ENCODE measurements around the gene MAB21L3. TPM values are rescaled to one million over a fixed set of nuclear protein-coding genes. Genes with fewer than 3 reads are reported as not detected.
A peak's percentile ranks its signal among the peaks of the same experiment; 100 is the strongest.

Gene MAB21L3
- total and polyA plus RNA-seq, 12 donors, result 0.07 TPM; not detected in 11

DNA sequence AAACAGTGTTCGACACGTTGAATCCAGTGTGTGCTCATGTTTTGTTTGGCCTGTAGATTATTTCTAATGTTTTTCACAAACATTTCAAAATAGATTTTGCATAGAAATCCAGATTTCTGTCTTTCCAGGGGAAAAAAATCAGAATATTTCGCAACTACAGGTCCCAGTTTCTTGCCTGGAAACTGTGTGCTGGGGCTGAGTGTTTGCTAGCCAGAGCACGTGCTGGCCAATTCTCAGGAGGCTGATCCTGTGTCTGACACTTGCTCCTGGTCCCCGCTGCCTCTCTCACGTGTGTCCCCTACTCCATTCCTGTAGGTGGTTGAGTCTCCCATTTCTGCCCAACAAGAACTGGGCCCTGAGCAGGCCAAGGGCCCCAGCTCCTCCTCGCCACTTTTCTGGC lies 2.4 kb downstream of the MAB21L3 start:
- TF ChIP-seq, protein P1, sequence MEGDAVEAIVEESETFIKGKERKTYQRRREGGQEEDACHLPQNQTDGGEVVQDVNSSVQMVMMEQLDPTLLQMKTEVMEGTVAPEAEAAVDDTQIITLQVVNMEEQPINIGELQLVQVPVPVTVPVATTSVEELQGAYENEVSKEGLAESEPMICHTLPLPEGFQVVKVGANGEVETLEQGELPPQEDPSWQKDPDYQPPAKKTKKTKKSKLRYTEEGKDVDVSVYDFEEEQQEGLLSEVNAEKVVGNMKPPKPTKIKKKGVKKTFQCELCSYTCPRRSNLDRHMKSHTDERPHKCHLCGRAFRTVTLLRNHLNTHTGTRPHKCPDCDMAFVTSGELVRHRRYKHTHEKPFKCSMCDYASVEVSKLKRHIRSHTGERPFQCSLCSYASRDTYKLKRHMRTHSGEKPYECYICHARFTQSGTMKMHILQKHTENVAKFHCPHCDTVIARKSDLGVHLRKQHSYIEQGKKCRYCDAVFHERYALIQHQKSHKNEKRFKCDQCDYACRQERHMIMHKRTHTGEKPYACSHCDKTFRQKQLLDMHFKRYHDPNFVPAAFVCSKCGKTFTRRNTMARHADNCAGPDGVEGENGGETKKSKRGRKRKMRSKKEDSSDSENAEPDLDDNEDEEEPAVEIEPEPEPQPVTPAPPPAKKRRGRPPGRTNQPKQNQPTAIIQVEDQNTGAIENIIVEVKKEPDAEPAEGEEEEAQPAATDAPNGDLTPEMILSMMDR (IDR thresholded peaks at IDR 0.05), result no peak
- intact Hi-C loops (cut with DNase I), result no loop called here
- no peak for DNase-seq
- Histone ChIP-seq H3K4me1 (peaks cover 0 to 5% (median 0%) of the 10 kb centered on the region in 9 donors), H3K27me3 (no peaks in the 10 kb centered on the region), H3K36me3 (no peaks in the 10 kb centered on the region), H3K9me3 (no peaks in the 10 kb centered on the region), H3K4me3 (no peak overlapping the region), H3K27ac (no peak overlapping the region)
- 74 to 77% methylated on average over 7 of the region's 7 CpGs for WGBS, 2 donors
- no peak for ATAC-seq

DNA sequence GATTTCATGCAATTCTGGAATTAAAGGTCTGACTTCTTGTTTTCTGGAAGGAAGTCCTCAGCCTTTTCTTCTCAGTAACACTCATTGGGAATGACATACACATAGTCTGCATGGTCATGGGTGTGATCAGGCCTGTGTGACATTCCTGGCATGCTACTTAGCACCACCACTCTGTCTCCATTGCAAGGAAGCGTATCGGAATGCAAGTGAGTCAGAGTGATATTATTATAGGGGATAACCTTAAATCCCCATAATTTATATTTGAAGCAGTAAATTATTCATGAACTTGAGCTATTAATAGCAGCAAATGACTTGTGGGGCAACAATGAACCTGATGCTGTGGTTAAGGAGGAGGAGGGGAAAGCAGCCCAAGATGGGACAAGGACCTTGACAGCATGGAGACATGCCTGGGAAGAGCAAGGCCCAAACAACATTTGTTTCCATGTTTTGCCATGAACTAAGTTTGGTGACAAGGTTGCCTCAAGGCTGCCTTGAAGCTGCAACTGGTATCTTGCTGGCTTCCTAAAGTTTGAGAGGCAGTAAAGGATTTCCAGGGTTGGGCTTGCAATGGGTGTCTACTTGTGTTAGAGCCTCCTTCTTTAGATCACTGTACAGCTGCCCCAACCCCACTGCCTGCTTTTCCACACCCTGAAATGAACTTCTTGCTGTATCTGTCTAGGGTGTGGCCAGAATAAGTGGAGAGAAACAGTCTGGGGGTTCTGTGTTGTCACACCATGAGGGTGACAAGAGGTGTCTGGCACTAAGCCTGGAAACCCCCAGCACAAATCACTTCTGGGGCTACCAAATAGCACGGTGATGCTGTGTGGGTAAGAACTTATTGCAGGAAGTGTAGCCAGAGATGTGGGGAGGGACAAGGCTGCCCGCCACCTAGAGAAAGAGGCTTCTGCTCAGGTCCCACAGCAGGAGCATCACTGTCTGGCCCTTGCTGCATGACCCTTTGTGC lies 4.6 kb downstream of the MAB21L3 start:
- H3K36me3 ChIP-seq, result no peaks in the 10 kb centered on the region
- TF ChIP-seq, protein P1 (IDR thresholded peaks at IDR 0.05), result no peak
- no peak overlapping the region for H3K4me3 ChIP-seq
- peaks cover 0 to 8% (median 0%) of the 10 kb centered on the region in 9 donors for H3K4me1 ChIP-seq
- WGBS, 2 donors, result 79 to 80% methylated on average over 4 of the region's 4 CpGs
- H3K27ac ChIP-seq, result no peak overlapping the region
- ATAC-seq (no peak), DNase-seq (no peak)
- H3K27me3 ChIP-seq, result no peaks in the 10 kb centered on the region
- no peaks in the 10 kb centered on the region for H3K9me3 ChIP-seq
- intact Hi-C loops (cut with DNase I), result no loop called here

DNA sequence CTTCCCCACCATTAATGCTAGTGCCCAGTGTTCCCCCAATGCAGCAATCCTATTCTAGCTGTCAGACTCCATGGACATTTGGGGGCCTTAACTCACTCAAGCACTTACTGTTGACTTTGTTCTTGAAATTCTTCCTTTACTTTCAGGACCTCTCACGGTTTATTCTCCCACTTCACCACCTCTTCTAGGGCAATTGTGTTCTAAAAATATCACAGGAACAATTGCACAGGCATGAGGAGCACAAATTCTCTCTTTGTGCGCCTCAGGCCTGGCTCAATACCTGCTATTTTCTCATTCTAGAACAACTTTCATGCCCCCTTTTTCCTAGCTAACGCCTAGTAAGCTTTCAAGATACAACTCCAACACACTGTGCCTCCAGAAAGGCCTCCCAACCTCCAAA lies 7.3 kb downstream of the MAB21L3 start:
- TF ChIP-seq, protein P1 (IDR thresholded peaks at IDR 0.05), result no peak
- intact Hi-C loops (cut with DNase I), result no loop called here
- ATAC-seq, result peak in 6 of 8 donors; percentile 32 to 67 (median 58)
- Histone ChIP-seq H3K4me3 (no peak overlapping the region), H3K9me3 (no peaks in the 10 kb centered on the region), H3K27ac (peak overlapping the region in 1 of 10 donors; percentile 15), H3K36me3 (no peaks in the 10 kb centered on the region), H3K4me1 (peaks cover 0 to 8% (median 0%) of the 10 kb centered on the region in 9 donors), H3K27me3 (peaks cover 0 to 4% (median 0%) of the 10 kb centered on the region in 7 donors)
- WGBS, 2 donors, result 50 to 56% methylated on average over 3 of the region's 3 CpGs
- DNase-seq, result no peak

DNA sequence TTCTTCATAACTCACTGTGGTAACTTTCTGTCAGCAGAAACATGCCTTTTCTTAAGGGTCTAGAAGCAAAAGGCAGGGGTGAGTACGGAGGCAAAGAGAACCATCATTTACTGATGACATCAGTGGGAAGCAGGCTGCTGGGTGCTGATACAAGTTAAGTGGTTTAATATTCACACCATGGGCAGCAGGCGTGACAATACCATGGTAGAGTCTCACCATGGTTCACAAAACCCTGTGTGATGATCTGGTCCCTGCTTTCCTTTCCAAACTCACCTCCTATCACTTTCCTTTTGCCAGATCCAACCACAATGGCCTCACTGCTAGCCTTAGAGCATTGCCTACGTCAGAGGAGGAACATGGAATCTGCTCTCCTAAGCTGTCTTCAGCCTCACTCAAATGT lies 8.7 kb downstream of the MAB21L3 start:
- no peaks in the 10 kb centered on the region for H3K9me3 ChIP-seq
- WGBS, 2 donors, result 85 to 88% methylated on average over 3 of the region's 3 CpGs
- peaks cover 0 to 8% (median 0%) of the 10 kb centered on the region in 9 donors for H3K4me1 ChIP-seq
- H3K36me3 ChIP-seq, result no peaks in the 10 kb centered on the region
- H3K27me3 ChIP-seq, result peaks cover 0 to 4% (median 0%) of the 10 kb centered on the region in 7 donors
- intact Hi-C loops (cut with DNase I), result no loop called here
- TF ChIP-seq, protein P1 (IDR thresholded peaks at IDR 0.05), result no peak
- ATAC-seq (no peak), DNase-seq (no peak)
- H3K27ac ChIP-seq, result no peak overlapping the region
- no peak overlapping the region for H3K4me3 ChIP-seq
